ENCODE data around the gene ABT1. TPM values are rescaled to one million over a fixed set of nuclear protein-coding genes. Genes with fewer than 3 reads are reported as not detected.

The ABT1 gene
- total and polyA plus RNA-seq, 2 of the 8 experiments (the other 6 are each of a cell fraction or from before 2014, with no cell fraction given), result 20.5 to 30.7 TPM

- H2BK12ac ChIP-seq (ENCODE audit: low read depth, low read length), result no peak overlapping the region
- H3K18ac ChIP-seq (ENCODE audit: extremely low read depth, low read length), result no peak overlapping the region
- peaks cover 18% of the 10 kb centered on the region for H3K23me2 ChIP-seq (ENCODE audit: low read depth, low read length)
- H3K4me1 ChIP-seq (replicated peaks in 1 of 4; ENCODE audit: control insufficient read depth in 3 of 4, insufficient read depth in 4 of 4, low read length in 3 of 4), result peaks cover 0 to 5% (median 2%) of the 10 kb centered on the region in 4 experiments; a peak in 5 of 7 replicates
- no peak overlapping the region for H2AK5ac ChIP-seq (ENCODE audit: low read depth, low read length)
- H2BK120ac ChIP-seq (replicated peaks; ENCODE audit: low read depth, low read length), result no peak overlapping the region
- no peaks in the 10 kb centered on the region for H3K9me3 ChIP-seq (ENCODE audit: insufficient read depth in 2 of 2, low read depth in 1 of 2, low read length in 1 of 2)
- H3K27me3 ChIP-seq (replicated peaks in 1 of 4; ENCODE audit: control insufficient read depth in 3 of 4, extremely low read depth in 1 of 4, insufficient read depth in 3 of 4, low read length in 3 of 4), result no peaks in the 10 kb centered on the region
- H2BK15ac ChIP-seq (ENCODE audit: low read length), result no peak overlapping the region
- H3K9ac ChIP-seq (replicated peaks in 1 of 4; ENCODE audit: extremely low read depth in 1 of 4, low read depth in 3 of 4, low read length in 3 of 4), result no peak overlapping the region; a peak in 2 of 7 replicates
- peaks cover 8% of the 10 kb centered on the region for H3K79me1 ChIP-seq (ENCODE audit: low read depth, low read length)
- H2BK20ac ChIP-seq (ENCODE audit: low read length), result no peak overlapping the region
- H3K4me2 ChIP-seq (ENCODE audit: insufficient read depth in 1 of 2, low read depth in 2 of 2, low read length in 2 of 2), result peak overlapping the region; percentile 74 to 90
- peak overlapping the region; percentile 92 to 100 (median 99) for H3K4me3 ChIP-seq (ENCODE audit: extremely low read depth in 1 of 4, insufficient read depth in 2 of 4, low read depth in 3 of 4, low read length in 4 of 4)
- H4K20me1 ChIP-seq (replicated peaks in 1 of 2; ENCODE audit: control insufficient read depth in 1 of 2, insufficient read depth in 2 of 2, low read length in 2 of 2), result no peaks in the 10 kb centered on the region
- no peak overlapping the region for H3K14ac ChIP-seq (ENCODE audit: insufficient read length)
- H3K79me2 ChIP-seq (ENCODE audit: control insufficient read depth in 1 of 2, insufficient read depth in 2 of 2, low read length in 2 of 2), result peaks cover 0 to 12% of the 10 kb centered on the region in 2 experiments; a peak in 2 of 4 replicates
- H4K91ac ChIP-seq (replicated peaks; ENCODE audit: insufficient read length, low read length), result no peak overlapping the region
- H4K8ac ChIP-seq (ENCODE audit: extremely low read depth, insufficient read depth, low read length), result no peak overlapping the region
- H4K5ac ChIP-seq (ENCODE audit: insufficient read length, low read depth, low read length), result no peak overlapping the region
- ChIA-PET CTCF (ENCODE audit: partially characterized antibody) (interaction anchor here (0.5 to 6.0 kb wide), 9 partner anchors 15 to 926 kb away, joined by 3 to 134 read pairs (median 3); no protein-coding TSS in a partner anchor), POLR2A (ENCODE audit: partially characterized antibody) (interaction anchor here (0.6 to 2.9 kb wide), 7 partner anchors 17 to 554 kb away, joined by 3 to 29 read pairs (median 3); no protein-coding TSS in a partner anchor)
- H3K4ac ChIP-seq (replicated peaks; ENCODE audit: insufficient read length, low read depth, low read length), result no peak overlapping the region
- DNase-seq (ENCODE audit: low read depth in 1 of 2, low spot score in 2 of 2) (peak in 1 of 2 experiments; percentile 70), FAIRE-seq (no peak)
- no peak overlapping the region for H2BK5ac ChIP-seq (ENCODE audit: low read depth, low read length)
- TF ChIP-seq TAF7 (optimal IDR thresholded peaks at IDR 0.05; ENCODE audit: borderline replicate concordance, low read depth, low read length), result no peak
- no peak for TF ChIP-seq SP4 (IDR thresholded peaks at IDR 0.05; ENCODE audit: low read length)
- no peak for TF ChIP-seq USF2 (IDR thresholded peaks at IDR 0.05; ENCODE audit: low read length)
- no peak for TF ChIP-seq RFX5 (IDR thresholded peaks at IDR 0.05; ENCODE audit: borderline replicate concordance, low read depth, low read length)
- TF ChIP-seq NANOG (IDR thresholded peaks at IDR 0.05; ENCODE audit: insufficient read depth, low read depth, low read length, poor library complexity, severe bottlenecking), result no peak
- TF ChIP-seq TCF12 (IDR thresholded peaks at IDR 0.05; ENCODE audit: low read depth, low read length), result no peak
- H3K27ac ChIP-seq (ENCODE audit: low read depth, low read length), result no peak overlapping the region
- peaks cover 0 to 4% (median under 1%) of the 10 kb centered on the region in 4 experiments; a peak in 2 of 8 replicates for H3K36me3 ChIP-seq (ENCODE audit: control insufficient read depth in 2 of 4, insufficient read depth in 4 of 4, low read length in 3 of 4)
- no peak overlapping the region for H3K56ac ChIP-seq (replicated peaks; ENCODE audit: insufficient read length, low read depth, low read length)
- no peak overlapping the region for H3K23ac ChIP-seq (ENCODE audit: insufficient read length)
- peak overlapping the region; percentile 93 for H2AFZ ChIP-seq (ENCODE audit: low read length)
- 14% methylated on average over 20 of the region's 20 CpGs; no CpG with 5 or more reads in 1 of the 2 experiments for WGBS, 2 experiments (ENCODE audit: extremely low coverage in 1 of 2, insufficient coverage in 1 of 2, insufficient read length in 1 of 2, insufficient replicate concordance in 2 of 2, low coverage in 1 of 2, low lambda C conversion rate in 2 of 2, missing lambda C conversion rate in 1 of 2)
Observed at GRCh38 chr6:26593278-26594130, 3.2 kb upstream of the ABT1 start.
